HG03108 (cell line): ENCODE measurements around the gene SCNN1B.

Source experiments
- ATAC-seq: cut with Tn5 transposase; IDR thresholded peaks from one replicate; pipeline ENCODE4 v1.9.1; 2021; ENCODE audit warnings: moderate library complexity; ENCODE audit not compliant: unreplicated experiment

Gene SCNN1B

DNA sequence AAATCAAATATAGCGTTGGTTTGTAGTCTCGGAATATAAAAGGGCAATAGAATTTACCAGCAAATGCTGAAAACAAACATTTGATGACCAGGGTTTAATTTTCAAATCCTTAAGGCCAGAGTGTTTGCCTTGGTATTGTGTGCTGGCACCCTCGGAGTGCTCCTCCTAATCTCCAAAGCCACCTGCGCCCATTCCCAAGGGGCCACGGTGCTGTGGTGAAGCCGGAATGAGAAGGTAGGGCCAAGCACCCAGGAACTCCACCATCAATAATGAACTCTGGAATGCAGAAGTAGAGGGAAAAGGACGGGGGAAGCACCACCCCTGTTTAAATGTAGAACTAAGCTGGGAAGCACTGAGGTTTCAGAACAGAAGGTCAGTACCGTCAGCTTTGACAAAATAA, 99.0 kb downstream of the SCNN1B start:
- no peak for ATAC-seq

DNA sequence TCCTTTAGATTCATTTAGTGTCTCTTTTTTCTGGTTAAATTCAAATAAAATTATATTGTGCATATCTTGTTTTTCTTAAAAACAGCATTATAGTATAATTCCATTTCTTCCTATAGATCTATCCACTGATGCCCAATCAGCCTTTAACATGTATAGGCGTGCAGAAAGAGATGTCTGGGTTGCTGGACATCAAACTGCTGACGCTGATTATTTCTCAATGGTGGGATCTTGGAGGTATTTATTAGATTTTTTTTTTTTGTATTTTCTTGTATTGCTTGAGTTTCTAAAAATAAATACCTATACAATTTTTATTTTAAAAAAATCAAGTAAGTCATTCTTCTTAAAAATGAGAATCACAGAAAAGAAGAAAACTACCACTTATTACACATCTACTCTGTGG, 100.0 kb downstream of the SCNN1B start:
- no peak for ATAC-seq

DNA sequence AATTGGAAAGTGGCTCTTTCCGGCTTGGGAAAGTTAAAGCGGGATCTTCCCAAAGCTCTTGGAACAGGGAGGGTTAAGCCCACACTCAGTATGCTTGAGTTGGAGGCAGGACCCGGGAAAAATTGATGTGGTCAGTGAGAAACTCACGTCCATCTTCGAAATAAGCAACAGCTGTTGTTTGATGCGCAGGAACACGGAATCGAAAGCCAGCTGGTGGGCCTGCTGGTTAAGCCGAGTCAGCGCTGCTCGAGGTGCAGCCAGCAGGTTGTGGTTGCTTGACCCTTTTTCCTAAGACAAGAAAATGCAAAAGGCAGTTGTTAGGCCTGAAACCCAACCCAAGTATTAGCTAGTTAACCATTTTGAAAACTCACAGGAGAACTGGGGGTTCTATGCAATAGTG, 101.4 kb downstream of the SCNN1B start:
- ATAC-seq = no peak

DNA sequence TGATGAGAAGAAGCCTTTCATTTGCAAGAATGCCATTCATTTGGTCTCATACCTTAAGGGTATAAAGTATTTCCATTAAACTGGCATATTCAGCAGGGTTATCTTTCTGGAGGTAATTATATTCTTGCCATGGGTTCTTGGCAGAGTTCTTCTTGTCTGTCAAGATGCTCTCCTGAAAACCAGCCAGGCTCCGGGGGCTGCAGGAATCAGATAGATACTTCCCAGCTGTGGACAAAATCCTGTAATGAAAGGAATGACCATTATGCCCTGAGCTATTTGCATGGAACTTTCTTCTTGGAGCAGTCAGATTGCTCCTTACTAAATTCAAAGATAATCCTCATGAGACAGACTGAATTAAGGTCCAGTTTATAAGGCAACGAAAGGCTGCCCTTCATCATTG, 103.9 kb downstream of the SCNN1B start:
- no peak for ATAC-seq

DNA sequence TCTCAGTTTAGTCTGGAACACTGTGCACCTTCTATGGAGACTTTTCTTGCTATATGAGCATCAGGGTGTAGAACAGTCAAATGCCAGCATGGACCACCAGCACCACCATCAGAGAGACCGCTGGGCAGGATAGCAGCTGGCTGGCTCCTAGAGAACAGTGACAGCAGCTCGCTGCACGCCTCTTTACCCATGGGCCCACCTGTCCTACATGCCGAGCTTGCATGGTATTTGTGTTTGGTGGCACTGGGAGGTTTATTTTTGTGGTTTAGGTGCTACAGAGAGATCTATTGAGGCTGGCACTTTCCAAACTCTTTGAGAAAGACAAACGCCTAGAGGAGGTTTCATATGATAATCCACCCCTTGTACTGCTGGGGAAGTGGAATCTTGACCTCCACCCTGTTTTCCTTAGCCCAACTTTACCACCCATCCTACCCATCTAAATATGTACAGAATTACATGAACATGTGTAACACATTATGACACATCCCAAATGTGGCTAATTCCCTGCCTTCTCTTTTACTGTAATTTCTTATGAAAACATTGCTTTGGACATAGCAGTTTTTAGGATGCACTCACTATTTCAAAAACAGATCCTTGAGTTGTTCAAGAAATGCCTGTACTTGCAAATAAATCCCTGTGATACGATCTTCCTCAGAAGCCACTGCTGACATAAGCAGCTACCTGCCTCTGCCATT, 104.6 kb downstream of the SCNN1B start:
- ATAC-seq = no peak

DNA sequence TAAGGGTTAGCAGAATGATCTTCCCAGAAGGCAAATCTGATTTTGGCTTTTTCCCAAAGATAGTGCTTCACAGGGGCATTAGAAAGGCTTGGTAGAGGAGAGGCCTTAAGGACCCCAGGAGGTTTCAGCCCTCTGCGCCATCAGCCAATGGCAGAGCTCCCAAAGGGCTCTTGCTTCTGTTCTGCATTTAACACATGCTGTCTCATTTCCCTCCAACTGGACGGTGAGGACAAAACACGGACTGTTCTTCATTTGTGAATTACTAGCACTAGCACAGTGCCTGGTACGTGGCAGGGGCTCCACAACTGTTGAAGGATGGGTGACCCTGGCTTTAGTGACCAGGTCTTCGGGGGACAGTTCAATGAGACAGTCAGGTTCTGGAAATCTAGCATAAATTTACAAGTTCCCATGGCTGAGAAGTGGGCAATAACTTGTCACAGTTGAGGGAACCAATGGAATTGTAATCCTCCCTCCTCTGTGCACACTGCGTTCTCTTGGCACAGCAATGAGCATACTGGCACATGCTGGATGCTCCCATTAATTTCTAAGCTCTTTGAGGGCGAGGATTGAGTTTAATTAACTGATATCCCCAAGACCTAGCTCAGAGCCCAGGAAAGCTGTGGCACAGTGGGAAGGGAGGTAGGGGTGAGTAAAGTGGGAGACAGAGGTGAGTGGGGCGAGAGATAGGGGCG, 105.5 kb downstream of the SCNN1B start:
- no peak for ATAC-seq

DNA sequence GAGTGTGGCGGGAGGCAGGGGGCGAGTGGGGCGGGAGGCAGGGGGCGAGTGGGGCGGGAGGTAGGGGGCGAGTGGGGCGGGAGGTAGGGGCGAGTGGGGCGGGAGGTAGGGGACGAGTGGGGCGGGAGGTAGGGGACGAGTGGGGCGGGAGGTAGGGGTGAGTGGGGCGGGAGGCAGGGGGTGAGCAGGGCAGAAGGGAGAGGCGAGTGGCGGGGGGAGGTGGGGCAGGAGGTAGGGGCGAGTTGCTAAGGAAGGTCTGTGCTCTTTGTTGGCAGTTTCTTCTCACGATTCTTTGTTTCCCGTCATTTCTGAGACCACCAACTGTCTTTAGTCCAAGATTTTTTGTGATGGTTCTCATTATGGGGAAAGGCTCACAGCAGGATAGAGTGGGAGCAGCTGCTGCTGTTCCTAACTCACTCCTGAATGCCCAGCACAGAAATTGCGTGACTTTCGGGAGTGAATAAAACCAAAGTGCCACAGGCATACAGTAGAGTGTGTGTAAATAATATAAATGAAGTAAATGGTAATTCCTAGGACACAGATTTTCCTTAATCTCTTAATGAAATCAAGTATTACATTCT, 106.2 kb downstream of the SCNN1B start:
- ATAC-seq = no peak

DNA sequence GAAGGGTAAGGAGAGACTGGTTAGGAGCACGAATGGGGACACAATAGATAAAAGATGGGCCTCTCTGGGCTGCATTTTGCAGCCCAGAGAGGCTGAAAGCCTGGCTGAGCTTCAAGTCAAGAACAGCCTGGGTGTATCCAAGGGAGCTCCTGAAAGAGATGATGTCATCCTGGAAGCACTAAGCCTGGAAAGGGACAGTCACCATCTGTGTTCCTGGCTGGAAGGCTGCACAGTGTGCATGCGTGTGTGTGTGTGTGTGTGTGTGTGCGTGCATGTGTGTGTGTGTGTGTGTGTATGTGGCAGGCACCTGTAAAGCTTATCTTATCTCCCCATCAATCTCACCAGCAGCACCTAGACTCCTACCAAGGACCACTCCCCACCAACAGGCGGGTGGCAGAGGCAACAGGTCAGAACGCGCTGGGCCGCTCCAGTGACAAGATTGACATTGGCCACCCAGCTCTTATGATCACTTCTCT, 106.8 kb downstream of the SCNN1B start:
- ATAC-seq = no peak

DNA sequence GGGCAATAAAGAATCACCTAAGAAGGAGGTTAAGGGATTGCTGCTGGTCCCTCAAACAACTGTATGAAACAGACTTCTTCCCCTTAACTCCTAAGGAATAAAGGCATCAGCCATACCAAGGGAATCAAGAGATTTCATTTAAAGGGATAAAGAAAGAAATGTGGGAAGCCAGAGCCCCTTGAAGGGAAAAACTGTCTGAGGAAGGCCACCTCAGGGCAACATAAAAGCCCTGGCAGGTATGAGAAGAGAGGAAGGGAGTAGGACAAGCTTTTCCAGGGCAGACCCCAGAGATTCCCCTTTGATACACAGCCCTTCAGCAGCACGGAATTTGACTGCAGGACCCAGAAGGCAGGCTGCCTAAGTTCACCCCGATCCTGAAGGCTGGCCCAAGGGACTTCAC, 107.4 kb downstream of the SCNN1B start:
- ATAC-seq = no peak

DNA sequence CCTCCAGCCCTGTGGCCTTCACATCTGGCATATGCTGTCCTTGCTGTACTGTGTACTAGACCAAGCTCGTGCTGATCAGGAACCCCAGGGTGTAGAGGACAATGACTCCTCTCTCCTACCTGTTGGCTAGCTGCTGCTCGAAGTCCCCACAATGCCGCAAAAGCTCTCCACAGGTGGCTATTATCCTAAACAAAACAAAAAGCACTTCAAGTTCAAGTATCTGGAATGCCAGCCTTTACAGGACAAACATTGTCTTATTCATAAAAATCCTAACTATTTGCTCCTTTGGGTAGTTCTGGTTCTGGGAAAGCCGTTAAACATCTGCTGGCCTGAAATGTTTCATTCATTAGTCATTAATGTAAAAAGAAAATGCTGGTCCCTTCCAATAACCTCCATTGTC, 108.1 kb downstream of the SCNN1B start:
- no peak for ATAC-seq

DNA sequence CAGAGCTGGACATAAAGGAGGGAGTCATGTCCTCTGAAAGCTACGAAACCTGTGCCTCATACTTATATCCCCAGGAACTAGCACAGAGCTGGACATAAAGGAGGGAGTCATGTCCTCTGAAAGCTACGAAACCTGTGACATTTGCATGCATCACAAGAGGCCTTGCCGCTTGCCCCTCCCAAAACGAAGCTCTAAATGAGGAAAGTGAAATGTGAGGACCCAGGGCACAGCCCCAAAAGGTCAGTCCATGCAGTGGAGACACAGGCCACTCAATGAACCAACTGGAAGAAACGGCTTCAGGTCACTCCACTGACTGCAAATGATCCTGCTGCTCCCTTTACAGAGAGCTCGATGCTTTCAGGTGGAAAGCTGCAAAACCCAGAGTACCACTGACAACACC, 112.6 kb downstream of the SCNN1B start:
- no peak for ATAC-seq

DNA sequence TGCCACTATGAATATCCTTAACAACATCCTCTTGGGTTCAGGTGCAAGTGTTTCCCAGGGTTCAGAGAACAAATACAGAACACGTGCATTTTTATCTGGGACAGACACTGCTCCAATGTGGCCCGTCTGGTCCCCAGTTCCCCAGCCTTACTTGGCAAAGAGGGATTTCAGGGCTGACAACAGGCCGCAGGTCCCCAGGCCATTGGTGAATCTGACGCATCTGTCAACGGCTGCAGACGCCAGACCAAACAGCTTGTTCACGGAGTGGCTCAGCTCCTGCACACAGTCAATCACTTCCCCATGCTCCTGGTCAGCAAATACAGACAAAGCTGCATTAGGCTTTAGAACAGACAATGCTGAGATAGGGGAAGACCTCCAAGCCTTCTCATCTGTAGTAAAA, 114.7 kb downstream of the SCNN1B start:
- no peak for ATAC-seq

DNA sequence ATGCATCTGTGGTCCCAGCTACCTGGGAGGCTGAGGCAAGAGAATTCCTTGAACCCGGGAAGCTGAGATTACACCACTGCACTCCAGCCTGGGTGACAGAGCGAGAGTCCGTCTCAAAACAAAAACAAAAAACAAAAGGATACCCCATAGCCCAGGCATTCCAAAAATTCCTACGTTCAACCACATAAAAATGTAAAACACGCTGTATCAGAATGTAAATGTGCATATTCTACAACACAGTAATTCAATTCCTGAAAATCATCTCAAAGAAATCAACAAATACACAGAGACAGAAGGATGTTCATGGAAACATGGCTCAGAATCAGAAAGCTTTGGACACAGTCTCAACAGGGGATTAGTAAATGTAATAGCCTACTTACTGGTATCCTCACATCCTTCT, 117.9 kb downstream of the SCNN1B start:
- ATAC-seq = no peak

DNA sequence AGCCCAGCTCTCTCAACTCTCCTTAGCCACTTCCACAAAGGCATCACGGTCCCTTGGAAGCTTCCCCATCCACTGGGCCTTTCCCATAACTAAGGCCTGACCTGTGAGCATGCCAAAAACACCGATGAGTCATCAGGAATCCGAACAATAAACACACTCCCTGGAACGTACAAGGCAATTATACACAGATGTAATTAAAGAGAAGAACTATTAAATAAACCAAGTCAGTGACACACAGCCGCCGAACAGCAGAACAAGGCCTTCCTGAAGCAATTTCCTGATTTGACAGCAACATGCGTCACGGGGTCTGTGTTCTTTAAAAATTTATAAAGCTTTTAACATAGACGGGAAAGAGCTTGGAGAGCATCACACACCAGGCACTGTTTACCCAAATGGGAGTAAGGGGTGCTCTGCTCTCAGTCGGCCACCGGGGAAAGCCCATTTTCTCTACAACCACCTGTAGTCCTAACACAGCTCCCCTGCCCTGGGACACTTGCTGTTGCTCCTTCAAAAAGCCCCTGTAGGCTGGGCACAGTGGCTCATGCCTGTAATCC, 121.5 kb downstream of the SCNN1B start:
- no peak for ATAC-seq

DNA sequence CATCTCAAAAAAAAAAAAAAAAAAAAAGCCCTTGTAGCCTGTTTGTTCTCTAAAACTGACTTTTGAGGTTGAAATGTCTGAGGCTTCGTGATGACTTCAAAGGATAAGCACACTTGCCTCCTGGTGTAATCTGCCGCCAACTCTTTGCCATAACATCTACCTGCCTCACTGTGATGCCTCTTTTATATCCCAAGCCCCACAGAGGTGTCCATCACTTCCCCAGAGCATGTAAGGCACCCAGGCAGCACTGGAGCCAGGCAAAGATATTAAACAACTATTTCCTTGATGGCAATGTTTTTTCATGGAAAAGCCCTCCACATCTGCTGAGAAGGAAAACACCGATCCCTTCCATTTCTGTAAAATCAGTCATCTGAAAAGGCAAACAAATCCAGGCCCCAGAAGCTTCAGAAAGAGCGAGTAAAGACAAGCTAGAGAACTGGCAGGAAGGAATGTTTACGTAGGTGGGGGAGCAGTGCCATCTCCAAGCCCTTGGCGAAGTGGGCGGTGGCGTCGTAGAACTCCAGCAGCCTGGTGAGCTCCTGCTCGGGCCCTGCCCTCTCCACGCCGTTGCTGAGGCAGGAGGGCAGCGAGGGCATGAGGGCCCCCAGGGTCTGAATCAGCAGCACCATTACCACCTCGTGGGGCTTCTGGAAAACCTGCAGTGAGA, 122.3 kb downstream of the SCNN1B start:
- ATAC-seq = no peak

DNA sequence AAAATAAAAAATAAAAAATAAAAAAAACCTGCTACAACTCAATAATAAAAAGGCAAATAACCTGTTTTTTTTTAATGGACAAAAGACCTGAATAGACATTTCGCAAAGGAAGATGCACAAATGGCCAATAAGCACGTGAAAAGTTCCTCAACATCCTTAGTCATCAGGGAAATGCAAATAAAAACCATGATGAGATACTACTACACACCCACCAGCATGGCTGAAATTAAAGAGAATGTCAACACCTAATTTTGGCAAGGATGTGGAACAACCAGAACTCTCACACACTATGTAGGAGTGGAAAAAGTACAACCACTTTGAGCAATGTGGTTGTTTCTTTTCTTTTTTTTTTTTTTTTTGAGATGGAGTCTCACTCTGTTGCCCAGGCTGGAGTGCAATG, 126.2 kb downstream of the SCNN1B start:
- ATAC-seq = no peak
